Measurements from ENCODE around the gene NFYC.

The NFYC gene

DNA sequence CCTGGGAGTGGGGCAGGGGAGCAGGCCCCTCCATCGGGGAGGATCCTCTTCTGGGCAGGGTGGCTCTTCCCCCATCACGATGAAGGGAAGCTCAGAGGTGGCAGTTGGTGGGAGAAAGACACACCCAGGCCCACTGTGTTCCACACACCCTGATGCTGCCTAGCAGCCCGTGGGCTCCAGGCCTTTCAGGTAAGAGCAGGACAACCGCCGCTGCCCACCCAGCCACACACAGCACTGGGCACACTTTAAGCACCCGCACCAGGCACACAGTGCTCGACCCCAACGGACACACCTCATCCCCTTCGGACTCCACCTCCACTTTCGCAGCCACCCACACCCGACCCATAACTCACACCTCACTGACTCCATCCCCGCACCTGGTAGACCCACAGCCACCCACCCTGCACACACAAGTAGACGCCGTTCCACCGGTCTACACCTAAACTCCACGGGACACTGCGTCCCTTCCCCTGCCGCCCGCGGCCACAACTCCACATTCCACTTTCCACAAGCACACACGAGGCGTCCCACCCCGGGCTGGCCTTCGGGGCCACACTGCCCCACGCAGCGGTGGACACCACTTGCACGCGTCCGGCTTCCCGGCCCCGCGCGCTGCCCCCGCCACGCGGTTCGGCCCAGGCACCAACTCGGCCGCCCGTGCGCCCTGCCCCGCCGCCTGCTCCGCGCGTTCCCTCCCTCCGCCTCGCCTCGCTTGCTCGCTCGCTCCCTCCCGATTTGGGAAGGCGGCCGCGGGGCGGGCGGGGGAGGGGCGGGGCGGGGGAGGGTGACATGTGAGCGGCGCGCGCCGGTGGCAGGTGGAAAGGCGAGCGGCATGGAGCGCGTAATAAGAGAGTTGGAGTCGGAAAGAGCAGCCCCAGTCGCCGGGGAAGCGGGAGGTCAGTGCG is 91.7 kb downstream of the NFYC start, which contains the start of gene KCNQ4:
KCNQ4 (plus strand) TSS at position 787 of the 905 bp plus-strand sequence. CDS start 307 bp downstream, outside the sequence.
- DNase-seq, result no peak

DNA sequence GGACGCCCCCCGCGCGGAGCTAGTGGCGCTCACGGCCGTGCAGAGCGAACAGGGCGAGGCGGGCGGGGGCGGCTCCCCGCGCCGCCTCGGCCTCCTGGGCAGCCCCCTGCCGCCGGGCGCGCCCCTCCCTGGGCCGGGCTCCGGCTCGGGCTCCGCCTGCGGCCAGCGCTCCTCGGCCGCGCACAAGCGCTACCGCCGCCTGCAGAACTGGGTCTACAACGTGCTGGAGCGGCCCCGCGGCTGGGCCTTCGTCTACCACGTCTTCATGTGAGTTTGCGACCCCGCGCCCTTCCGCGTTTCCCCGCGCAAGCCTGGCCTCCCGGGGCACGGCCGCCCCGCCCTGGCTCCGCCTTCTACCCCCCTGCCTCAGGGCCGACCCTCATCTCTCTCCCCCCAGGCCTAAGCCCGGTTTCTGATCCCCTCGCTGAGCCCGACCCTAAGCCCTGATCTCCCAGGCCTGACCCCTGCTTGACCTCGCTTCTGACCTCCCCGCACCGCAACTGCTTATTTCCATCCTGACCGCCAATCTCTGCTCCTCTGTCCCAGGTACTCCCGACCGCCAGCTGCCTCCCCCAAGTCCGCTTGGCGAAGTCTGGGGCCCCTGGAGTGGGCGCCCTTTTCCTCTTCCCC is 92.8 kb downstream of the NFYC start:
- DNase-seq, result no peak

DNA sequence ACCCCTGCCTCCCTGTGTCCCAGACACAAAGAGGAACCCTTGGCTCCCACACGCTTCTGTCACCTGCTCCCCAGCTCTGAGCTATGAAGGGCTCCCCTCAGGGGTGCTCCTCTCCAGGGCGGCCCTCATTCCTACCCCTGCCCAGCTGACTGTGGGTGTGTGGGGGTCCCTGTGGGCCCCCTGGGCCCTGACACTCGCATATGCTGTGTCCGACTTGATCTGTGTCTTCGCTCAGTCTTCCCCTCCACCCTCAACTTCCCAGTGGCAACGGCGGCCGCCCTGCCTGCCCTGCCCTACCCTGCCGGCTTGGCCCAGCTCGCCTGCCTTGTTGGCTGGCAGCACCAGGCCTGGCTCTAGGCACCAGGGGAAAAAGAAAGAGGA is 93.3 kb downstream of the NFYC start:
- no peak for DNase-seq

DNA sequence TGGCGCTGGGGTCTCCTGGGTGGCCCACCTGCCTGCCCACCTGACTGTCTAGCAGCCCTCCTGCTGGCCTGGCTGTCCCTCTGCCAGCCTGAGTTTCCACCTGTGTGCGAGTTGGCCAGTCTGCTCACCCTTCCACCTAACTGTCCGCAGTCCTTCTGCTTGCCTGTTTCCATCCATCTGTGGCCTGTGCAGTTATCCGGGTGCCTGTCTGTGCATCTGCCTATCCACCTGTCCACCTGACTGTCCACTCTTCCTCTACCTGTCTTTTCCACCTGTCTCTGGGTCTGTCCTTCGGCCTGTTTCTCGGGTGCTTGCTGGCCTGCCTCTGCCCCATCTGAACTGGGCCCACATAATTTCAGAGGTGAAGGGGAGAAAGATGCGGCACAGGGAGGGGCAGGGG is 93.9 kb downstream of the NFYC start:
- DNase-seq, result no peak

DNA sequence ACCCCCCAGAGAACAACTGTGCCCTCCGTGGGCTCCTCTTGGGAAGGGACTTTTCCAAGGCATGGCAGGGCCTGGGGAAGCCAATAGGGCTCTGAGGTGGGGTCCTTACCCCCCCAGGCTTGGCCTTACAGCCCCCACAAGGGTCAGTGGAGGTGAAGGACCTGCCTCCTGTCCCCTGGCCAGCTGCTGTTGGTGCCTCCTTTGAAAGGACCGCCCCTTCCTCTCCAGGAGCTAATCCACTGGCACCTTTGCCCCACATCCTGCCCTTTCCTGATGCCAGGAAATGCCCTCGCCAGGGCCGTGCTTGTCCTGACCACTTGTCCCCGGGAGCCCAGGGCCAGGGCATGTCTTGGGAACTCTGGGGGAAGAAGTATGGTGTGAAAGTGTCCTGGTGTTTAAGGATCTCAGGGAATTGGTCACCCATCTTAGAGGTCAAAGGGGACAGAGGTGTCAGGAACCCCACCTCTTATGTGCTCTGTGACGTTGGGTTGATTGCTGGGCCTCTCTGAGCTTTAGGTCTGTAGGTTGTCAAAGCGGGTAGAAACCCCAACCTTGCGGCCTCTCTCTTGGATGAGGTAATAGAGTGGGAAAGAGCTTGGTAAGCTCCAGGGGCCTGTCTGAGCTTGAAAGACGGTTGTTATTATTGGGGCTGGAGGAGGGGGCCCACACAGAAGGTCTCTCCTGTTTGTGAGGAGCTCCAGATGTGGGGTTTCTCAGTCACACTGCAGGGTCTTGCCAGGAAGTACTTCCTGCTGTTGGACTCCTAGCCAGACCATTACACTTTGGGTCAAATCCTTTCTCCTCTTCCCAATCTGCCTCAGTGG is 94.9 kb downstream of the NFYC start:
- no peak for DNase-seq

DNA sequence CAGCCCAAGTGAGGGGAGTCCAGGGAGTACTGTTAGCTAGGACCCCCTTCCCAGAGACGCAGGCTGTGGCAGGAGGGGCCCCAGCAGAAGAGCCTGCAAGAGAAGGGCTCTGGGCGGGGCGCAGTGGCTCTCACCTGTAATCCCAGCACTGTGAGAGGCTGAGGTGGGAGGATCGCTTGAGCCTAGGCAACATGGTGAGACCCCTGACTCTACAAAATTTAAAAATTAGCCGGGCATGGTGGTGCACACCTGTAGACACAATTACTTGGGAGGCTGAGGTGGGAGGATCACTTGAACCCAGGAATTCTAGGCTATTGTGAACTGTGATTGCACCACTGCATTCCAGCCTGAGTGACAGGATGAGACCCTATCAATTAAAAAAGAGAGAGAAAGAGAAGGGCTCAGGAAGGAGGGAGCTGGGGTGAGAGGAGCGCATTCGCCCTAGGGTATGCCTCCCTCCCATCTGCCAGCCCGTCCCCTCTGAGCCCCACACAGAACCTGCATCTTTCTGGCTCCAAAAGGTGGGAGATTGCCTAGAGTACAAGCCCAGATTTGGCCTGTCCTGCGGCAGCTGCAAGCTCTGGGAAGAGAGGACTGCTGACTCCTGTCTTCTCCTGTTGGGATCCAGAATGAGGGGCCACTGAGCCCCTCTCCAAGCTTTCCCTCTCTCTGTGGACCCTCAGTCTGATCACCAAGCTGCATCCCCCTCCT is 95.6 kb downstream of the NFYC start:
- no peak for DNase-seq

DNA sequence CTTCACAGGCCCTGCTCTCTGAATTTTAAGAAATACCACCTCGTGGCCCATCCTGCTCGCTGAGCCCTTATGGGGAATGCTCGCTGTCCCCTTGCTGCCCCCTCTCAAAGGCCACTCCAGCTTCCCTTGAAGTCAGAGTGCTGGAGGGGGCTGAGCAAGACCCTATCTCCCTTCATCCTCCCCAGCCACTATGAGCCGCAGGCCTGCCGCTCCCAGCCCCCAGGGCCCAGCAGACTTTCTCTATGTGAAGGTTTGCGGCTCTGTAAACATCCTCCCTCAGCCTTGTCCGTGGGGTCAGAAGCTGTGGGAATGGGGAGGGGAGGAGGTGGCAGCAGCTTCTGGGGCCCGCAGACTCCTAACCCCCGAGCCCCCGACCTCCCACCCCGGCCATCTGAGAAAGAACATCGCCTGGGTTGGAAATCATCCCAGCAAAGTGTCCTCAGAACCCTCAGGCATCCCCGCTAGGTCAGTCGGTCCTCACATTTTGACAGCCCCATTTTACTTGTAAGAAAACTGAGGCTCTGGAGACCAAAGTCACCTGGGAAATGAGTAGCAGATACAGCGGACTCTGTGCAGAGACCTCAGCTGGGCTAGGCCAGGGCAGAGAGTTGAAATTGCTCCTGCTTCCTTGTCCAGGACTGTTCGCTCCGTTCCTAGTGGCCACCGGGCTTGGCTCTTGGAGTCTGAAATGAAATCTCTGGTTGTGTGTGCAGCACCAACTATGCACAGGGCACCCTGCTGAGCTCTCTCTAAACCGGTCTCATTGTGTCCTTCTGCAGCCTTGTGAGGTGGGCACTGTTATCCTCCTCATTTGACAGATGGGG is 96.4 kb downstream of the NFYC start:
- DNase-seq, result no peak

DNA sequence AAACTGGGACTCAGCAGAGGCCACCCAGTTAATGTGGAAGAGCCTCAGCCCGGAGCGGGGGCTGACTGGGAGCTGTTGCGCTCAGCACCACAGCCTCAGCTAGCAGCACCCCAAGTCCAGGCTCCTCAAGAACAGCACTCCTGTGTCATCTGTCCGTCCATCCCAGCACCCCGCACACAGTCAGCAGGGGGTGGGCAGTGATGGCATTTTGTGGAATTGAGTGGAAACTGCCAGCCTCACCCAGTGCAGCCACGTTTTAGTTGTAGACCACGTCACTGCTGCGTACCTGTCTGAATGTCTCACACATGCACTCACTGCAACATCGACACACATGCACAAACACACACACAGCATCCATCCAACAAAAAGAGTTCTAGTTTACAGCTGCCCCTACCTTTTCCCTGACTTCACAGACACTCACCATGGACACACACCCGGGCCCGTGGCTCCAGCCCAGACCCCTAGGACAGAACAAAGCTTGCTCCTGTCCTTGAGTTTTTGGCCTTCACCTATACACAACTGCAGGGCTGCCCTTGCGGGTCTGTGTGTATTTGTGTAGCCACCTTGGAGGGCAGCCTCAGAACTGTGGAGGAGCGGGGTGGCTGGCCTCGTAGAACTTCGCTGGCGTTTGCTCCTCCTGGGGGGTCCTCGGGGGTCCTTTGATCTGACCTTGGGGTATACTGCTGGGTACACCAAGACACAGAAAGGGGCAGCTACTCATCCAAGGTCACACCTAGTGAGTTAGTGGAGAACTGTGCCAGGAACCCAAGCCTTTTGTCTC is 97.2 kb downstream of the NFYC start:
- DNase-seq, result no peak

DNA sequence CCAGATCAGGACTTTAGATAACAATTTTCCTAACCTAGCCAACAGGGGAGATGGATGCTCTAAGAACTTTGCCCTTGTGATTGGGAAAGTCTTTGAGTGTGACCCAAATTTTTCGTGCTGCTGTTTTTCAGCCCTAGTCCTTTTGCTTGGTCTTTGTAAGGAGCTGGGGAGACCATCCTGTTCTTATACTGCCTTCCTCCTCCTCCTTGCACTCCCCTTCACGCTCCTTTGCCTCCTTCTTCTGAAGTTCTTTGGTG is 97.8 kb downstream of the NFYC start:
- no peak for DNase-seq

DNA sequence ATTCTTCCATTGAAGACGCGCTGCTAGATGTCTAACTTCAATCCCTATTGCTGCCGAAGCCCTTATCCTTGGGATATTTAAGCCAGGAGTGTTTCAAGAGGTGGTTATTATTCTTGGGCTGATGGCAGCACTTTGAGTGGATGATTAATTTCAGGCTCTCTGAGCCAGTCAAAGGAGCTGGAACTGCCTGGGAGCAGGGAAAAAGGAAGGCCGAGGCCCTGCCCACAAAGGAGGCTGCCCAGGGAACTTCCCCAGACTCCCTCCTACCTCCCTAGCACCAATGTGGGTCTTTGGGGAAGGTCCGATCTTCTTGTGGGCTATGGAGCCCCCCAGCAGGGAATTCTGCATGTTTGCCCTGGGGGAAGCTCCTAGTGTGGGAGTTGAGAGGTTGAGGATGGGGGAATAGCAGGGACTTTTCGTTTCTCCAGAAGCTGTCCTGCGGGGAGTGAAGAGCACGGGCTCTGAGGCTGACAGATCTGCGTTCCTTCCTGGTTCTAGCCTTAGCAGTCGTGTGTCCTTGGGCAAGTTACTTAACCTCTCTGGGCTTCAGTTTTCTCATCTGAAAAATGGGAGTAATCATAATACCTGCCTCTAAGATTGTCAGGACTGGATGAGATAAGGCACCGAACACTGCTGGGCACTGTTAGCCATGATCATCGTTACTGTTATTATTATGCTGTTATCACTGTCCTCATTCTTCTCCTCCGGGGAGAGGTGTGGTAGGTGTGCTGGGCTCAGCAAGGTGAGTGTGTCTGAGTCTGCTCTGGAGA is 98.3 kb downstream of the NFYC start:
- DNase-seq, result no peak

DNA sequence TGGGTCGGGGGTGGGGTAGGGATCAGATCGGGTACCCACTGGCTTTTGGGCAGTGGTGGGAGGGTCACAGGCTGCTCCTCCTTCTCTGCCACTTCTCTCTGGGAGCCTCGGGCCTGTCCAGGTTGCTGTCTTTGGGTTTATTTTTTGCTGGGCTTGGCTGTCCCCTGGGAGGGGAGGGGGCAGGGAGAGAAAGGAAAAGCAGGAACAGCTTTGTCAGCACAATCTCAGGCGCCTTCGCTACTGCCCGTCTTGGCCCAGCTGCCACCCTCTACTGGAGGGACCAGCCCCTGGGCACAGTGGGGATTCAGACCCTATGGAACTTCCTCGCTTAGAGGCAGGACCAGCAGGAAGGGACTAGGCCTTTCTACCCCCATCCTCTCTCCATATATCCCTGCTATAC is 100.5 kb downstream of the NFYC start:
- DNase-seq, result no peak

DNA sequence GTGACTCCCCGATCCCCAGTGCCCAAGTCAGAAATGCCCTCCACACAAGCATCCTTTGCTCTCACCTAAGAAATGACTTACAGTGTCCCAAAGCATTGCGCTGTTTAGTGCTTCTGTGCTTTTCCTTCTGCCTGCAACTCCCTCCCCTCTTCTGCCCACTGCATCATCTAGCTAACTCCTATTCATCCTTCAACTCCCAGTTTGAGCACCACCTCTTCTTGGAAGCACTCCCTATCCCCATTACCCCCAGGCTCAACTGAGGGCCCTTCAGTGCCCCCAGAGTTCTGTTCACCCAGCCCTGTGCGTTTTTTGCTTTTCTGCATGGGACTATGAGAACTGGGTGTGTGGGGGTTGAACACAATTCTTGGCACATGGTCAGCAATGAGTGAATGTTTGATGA is 102.1 kb downstream of the NFYC start:
- no peak for DNase-seq

DNA sequence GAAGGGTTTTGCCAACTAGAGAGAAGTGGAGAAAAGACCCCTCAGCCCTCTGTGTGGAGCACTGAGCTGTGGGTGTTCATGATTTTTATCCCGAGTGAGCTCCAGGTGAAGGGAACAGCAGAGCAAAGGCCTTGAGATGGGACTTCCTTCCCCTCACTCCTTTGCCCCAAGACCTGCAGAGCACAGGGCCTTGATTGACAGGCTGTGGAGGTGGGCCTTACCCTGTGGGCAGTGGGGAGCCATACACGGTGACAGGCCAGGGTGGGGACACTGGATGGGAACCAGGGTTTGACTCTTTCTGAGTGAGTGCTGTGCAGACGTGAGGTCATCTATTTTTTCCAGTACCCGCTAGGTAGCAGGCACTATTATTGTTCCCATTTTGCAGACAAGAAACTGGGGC is 102.5 kb downstream of the NFYC start:
- DNase-seq, result no peak

DNA sequence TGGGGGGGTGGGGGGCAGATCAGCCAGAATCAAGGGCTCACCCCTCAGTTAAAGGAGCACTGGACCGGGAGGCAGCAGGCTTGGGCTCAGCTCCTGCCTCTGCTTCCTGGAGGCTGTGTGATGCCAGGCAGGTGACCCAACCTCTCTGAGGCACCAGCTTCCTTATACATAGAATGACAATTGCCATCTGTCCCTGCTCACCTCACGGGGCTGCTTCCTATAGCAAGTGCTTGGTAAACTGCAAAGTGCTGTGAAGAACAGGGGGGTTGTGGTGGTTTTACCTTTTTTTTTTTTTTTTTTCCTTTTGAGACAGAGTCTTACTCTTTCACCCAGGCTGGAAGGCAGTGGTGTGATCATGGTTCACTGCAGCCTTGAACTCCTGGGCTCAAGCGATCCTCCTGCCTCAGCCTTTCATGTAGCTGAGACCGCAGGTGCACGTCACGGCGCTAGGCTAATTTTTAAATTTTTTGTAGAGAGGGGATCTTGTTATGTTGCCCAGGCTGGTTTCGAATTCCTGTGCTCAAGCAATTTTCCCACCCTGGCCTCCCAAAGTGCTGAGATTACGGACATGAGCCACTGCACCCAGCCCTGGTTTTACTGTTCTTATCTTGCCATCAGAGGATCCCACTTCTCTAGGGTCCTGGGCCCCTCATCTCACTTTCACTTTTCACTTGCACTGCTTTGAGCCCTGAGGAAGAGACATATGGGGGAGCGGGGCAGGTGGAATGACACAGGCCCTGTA is 103.6 kb downstream of the NFYC start:
- no peak for DNase-seq

DNA sequence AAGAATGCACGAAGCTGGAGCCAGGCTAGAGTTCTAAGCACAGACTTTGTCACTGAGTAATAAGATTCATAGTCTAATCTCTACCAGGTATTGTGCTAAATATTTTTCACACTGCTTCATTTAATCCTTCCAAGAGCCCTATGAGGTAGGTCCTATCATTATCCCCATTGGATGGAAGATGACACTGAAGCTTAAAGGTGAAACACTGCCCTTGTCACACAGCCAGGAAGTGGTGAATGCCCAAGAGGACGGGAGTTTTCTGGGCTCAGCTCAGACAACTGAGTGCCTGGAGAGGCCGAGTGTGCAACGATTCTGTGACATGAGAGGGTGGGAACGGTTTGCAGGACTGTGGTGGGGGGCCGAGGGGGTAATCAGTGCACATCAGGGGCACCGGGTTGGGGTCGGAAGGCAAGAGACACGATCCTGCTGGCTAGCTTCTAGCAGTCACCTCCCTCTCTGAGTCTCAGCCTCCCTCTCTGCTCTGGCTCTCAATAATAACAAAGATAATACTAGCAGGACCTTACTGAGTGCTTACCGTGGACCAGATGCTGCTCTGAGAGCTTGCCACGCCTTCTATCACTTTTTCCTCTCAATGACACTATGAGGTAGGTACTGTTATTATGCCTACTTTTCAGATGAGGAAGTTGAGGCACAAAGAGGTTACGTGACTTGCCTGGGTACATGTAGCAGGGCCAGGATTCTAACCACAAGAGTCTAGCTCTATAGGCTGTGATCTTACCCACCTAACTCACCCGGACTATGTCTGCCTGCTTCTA is 104.5 kb downstream of the NFYC start:
- DNase-seq, result no peak

DNA sequence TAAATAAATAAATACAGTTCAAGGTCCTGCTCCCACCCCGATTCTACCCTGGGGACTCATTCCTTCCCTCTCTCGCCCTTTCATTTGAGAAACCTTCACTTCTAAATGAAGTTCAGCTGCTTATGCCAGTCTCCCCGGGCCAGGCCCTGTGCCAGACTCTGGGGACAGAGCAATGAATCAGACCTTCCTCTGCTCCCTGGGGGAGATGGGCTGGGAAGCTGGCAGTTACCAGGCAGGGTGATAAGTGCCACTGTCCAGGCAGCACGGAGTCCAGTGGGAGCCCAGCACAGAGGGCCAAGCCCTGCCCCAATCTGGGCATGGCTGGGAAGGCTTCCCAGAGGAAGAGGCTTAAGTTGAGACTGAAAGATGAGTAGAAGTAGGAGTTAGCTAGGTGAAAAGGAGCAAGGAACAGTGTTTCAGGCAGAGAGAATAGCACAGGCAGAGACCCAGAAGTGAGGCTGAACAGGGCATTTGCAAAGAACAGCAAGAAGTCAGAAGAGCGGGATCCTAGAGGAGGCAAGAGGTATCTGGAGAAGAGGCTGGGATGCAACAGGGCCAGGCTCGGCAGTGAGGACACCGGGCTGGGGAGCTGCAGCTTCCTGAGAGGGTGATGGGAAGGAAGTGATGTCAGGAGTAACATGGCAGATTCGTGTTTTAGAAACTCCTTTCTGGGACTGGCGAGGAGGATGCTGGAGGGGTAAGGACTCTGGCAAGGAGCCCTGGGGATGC is 105.6 kb downstream of the NFYC start:
- no peak for DNase-seq

DNA sequence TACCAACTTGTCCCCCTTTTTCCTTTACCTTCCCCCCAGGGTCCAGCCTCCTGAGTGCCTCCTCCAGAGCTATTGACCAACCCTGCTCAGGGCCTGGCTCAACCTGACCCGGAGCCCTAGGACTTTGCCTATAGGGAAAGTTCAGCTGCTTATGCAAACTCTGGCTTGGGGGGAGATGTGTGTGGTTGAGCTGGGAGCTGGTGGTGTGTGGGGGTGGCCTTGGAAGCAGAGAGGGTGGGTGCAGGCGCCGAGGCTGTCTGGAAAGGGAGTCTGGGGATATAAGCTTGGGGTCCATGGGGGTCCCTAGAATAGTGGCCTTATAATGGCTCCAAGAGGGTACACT is 106.1 kb downstream of the NFYC start:
- no peak for DNase-seq

All from MV-4-11 (cell line).